PC-3 (cell line): Measurements from ENCODE around the gene PDLIM7.

ENCODE experiments used
- CTCF ChIP-seq: fragments of 300-600 bp; sonication (generic); conservative IDR thresholded peaks from 2 replicates; pipeline ENCODE4 v1.5.1; 2017; ENCODE audit warnings: antibody characterized with exemption, low read depth, mild to moderate bottlenecking, low read length
- EZH2 ChIP-seq: fragments of 300-600 bp; sonication (generic); IDR thresholded peaks from one replicate; pipeline ENCODE4 v1.6.1; 2017; ENCODE audit warnings: antibody characterized with exemption, mild to moderate bottlenecking, low read length; ENCODE audit not compliant: unreplicated experiment
- EZH2phosphoT487 ChIP-seq: fragments of 300-600 bp; sonication (generic); IDR thresholded peaks from 2 replicates; pipeline ENCODE4 v1.6.1; 2018; ENCODE audit warnings: mild to moderate bottlenecking, antibody characterized with exemption, low read length, borderline replicate concordance

- TF ChIP-seq CTCF = no peak
- no peak for TF ChIP-seq EZH2phosphoT487
- no peak for TF ChIP-seq EZH2
Measured at GRCh38 chr5:177442066-177442826, 55.2 kb downstream of the PDLIM7 start.
